ENCODE measurements around the gene JAK3. TPM values are rescaled to one million over a fixed set of nuclear protein-coding genes. Genes with fewer than 3 reads are reported as not detected.

Gene JAK3
- polyA plus RNA-seq, 1 of the 3 experiments (the other 2 are of a cell fraction): 1.3 TPM

DNA sequence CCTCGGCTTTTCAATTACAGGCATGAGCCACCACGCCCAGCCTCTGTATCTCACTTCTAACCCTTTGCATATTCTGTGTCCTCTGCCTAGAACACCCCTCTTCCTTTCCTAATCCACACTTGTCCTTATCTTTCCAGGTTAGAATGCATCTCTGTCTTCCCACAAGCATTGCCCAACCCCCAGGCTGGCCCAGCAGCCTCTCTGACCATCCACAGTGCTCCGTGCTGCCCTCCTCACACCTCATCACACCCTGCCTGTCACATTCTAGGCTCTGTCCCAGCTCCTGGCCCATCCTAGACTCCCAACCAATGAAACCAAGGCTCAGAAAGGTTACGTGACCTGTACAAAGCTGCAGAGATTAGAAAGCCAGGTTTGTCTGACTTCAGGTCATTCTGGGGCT is 11.3 kb downstream of the JAK3 start:
- H3K27ac ChIP-seq (ENCODE audit: low read depth in 2 of 2, low read length in 1 of 2): no peak overlapping the region
- peaks cover 0 to 8% of the 10 kb centered on the region in 2 experiments; a peak in 1 of 4 replicates for H3K4me1 ChIP-seq (ENCODE audit: control insufficient read depth in 1 of 2, insufficient read depth in 2 of 2, low read depth in 1 of 2, low read length in 1 of 2)
- no peaks in the 10 kb centered on the region for H3K9me2 ChIP-seq
- no peak overlapping the region for H2AFZ ChIP-seq (ENCODE audit: low read depth)
- H3K36me3 ChIP-seq (replicated peaks in 1 of 2; ENCODE audit: control insufficient read depth in 1 of 2, insufficient read depth in 2 of 2, low read length in 1 of 2): no peaks in the 10 kb centered on the region
- DNase-seq: no peak
- H3K4me2 ChIP-seq: no peak overlapping the region
- no peaks in the 10 kb centered on the region for H3K27me3 ChIP-seq (ENCODE audit: insufficient read depth)
- H3K79me2 ChIP-seq (ENCODE audit: insufficient read depth): no peaks in the 10 kb centered on the region
- POLR2A ChIA-PET: no interaction called here
- H3K9ac ChIP-seq: no peak overlapping the region
- no peaks in the 10 kb centered on the region for H3K9me3 ChIP-seq
- no peaks in the 10 kb centered on the region for H3F3A ChIP-seq (replicated peaks; ENCODE audit: insufficient read depth)
- TF ChIP-seq, protein P1, sequence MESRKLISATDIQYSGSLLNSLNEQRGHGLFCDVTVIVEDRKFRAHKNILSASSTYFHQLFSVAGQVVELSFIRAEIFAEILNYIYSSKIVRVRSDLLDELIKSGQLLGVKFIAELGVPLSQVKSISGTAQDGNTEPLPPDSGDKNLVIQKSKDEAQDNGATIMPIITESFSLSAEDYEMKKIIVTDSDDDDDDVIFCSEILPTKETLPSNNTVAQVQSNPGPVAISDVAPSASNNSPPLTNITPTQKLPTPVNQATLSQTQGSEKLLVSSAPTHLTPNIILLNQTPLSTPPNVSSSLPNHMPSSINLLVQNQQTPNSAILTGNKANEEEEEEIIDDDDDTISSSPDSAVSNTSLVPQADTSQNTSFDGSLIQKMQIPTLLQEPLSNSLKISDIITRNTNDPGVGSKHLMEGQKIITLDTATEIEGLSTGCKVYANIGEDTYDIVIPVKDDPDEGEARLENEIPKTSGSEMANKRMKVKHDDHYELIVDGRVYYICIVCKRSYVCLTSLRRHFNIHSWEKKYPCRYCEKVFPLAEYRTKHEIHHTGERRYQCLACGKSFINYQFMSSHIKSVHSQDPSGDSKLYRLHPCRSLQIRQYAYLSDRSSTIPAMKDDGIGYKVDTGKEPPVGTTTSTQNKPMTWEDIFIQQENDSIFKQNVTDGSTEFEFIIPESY (IDR thresholded peaks at IDR 0.05; ENCODE audit: borderline replicate concordance, low read depth): no peak
- TF ChIP-seq, protein P2, sequence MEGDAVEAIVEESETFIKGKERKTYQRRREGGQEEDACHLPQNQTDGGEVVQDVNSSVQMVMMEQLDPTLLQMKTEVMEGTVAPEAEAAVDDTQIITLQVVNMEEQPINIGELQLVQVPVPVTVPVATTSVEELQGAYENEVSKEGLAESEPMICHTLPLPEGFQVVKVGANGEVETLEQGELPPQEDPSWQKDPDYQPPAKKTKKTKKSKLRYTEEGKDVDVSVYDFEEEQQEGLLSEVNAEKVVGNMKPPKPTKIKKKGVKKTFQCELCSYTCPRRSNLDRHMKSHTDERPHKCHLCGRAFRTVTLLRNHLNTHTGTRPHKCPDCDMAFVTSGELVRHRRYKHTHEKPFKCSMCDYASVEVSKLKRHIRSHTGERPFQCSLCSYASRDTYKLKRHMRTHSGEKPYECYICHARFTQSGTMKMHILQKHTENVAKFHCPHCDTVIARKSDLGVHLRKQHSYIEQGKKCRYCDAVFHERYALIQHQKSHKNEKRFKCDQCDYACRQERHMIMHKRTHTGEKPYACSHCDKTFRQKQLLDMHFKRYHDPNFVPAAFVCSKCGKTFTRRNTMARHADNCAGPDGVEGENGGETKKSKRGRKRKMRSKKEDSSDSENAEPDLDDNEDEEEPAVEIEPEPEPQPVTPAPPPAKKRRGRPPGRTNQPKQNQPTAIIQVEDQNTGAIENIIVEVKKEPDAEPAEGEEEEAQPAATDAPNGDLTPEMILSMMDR (IDR thresholded peaks at IDR 0.05): no peak
- TF ChIP-seq, protein P3, sequence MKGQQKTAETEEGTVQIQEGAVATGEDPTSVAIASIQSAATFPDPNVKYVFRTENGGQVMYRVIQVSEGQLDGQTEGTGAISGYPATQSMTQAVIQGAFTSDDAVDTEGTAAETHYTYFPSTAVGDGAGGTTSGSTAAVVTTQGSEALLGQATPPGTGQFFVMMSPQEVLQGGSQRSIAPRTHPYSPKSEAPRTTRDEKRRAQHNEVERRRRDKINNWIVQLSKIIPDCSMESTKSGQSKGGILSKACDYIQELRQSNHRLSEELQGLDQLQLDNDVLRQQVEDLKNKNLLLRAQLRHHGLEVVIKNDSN (IDR thresholded peaks at IDR 0.05; ENCODE audit: borderline replicate concordance, low read depth): no peak
- TF ChIP-seq FOXM1 (IDR thresholded peaks at IDR 0.05; ENCODE audit: low read depth): no peak
- TF ChIP-seq, protein P4, sequence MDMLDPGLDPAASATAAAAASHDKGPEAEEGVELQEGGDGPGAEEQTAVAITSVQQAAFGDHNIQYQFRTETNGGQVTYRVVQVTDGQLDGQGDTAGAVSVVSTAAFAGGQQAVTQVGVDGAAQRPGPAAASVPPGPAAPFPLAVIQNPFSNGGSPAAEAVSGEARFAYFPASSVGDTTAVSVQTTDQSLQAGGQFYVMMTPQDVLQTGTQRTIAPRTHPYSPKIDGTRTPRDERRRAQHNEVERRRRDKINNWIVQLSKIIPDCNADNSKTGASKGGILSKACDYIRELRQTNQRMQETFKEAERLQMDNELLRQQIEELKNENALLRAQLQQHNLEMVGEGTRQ (IDR thresholded peaks at IDR 0.05; ENCODE audit: borderline replicate concordance, low read depth, low read length): no peak
- no peak for TF ChIP-seq NFIC (IDR thresholded peaks at IDR 0.05; ENCODE audit: borderline replicate concordance)
- TF ChIP-seq, protein P5, sequence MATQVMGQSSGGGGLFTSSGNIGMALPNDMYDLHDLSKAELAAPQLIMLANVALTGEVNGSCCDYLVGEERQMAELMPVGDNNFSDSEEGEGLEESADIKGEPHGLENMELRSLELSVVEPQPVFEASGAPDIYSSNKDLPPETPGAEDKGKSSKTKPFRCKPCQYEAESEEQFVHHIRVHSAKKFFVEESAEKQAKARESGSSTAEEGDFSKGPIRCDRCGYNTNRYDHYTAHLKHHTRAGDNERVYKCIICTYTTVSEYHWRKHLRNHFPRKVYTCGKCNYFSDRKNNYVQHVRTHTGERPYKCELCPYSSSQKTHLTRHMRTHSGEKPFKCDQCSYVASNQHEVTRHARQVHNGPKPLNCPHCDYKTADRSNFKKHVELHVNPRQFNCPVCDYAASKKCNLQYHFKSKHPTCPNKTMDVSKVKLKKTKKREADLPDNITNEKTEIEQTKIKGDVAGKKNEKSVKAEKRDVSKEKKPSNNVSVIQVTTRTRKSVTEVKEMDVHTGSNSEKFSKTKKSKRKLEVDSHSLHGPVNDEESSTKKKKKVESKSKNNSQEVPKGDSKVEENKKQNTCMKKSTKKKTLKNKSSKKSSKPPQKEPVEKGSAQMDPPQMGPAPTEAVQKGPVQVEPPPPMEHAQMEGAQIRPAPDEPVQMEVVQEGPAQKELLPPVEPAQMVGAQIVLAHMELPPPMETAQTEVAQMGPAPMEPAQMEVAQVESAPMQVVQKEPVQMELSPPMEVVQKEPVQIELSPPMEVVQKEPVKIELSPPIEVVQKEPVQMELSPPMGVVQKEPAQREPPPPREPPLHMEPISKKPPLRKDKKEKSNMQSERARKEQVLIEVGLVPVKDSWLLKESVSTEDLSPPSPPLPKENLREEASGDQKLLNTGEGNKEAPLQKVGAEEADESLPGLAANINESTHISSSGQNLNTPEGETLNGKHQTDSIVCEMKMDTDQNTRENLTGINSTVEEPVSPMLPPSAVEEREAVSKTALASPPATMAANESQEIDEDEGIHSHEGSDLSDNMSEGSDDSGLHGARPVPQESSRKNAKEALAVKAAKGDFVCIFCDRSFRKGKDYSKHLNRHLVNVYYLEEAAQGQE (IDR thresholded peaks at IDR 0.05; ENCODE audit: low read depth, low read length): no peak
- TF ChIP-seq TAF1 (IDR thresholded peaks at IDR 0.05; ENCODE audit: borderline replicate concordance, low read depth, low read length): no peak
- TF ChIP-seq FOSL2 (IDR thresholded peaks at IDR 0.05; ENCODE audit: borderline replicate concordance, low read depth): no peak
- no peak for TF ChIP-seq TEAD4 (IDR thresholded peaks at IDR 0.05; ENCODE audit: borderline replicate concordance, insufficient read depth)
- TF ChIP-seq CHD2 (IDR thresholded peaks at IDR 0.05; ENCODE audit: low read length, partially characterized antibody): no peak
- no peak for TF ChIP-seq SIN3A (IDR thresholded peaks at IDR 0.05; ENCODE audit: borderline replicate concordance, low read depth, low read length)
- no peak for TF ChIP-seq GABPA (IDR thresholded peaks at IDR 0.05; ENCODE audit: low read depth)
- TF ChIP-seq NRF1 (IDR thresholded peaks at IDR 0.05; ENCODE audit: low read depth, low read length): no peak
- no peak for TF ChIP-seq ELF1 (IDR thresholded peaks at IDR 0.05)
- TF ChIP-seq MEF2A (IDR thresholded peaks at IDR 0.05; ENCODE audit: borderline replicate concordance, low read depth): no peak
- TF ChIP-seq RFX5 (IDR thresholded peaks at IDR 0.05; ENCODE audit: low read length): no peak
- no peak for TF ChIP-seq JUND (IDR thresholded peaks at IDR 0.05)
- TF ChIP-seq RXRA (IDR thresholded peaks at IDR 0.05; ENCODE audit: borderline replicate concordance, low read depth): no peak
- H3K4me3 ChIP-seq (ENCODE audit: low read depth in 2 of 2, low read length in 1 of 2): no peak overlapping the region
- no peaks in the 10 kb centered on the region for H4K20me1 ChIP-seq (ENCODE audit: insufficient read depth)
- WGBS (ENCODE audit: low lambda C conversion rate): 67% methylated on average over 4 of the region's 4 CpGs
- CTCF ChIA-PET: interaction anchor here (2.5 kb wide), 1 partner anchor 19 kb away, joined by 9 read pairs; no protein-coding TSS in a partner anchor

All from SK-N-SH (cell line).